Fibroblast of lung (primary cell): ENCODE measurements around the gene MRTFA. TPM values are rescaled to one million over a fixed set of nuclear protein-coding genes. Genes with fewer than 3 reads are reported as not detected.

Source experiments
- DNase-seq, 2 donors: peaks; one replicate each; pipeline versions ENCODE4 v3.0.0 to v3.0.0-alpha.2; 2010; ENCODE audit warnings: low read depth in 2 of 2
- H2AFZ ChIP-seq: 2 replicates; pipeline ENCODE4 v1.5.1; 2012; ENCODE audit warnings: low read length, control low read depth, inconsistent platforms
- H3K27ac ChIP-seq: 2 replicates; pipeline ENCODE4 v1.5.1; 2011; ENCODE audit warnings: low read length, control low read depth; ENCODE audit not compliant: insufficient read depth
- H3K27me3 ChIP-seq: 2 replicates; pipeline ENCODE4 v1.5.1; 2011; ENCODE audit warnings: mild to moderate bottlenecking, low read length; ENCODE audit not compliant: control insufficient read depth, insufficient read depth
- H3K36me3 ChIP-seq: 2 replicates; pipeline ENCODE4 v1.5.1; 2011; ENCODE audit warnings: low read length; ENCODE audit not compliant: control insufficient read depth, insufficient read depth
- H3K4me1 ChIP-seq: 2 replicates; pipeline ENCODE4 v1.5.1; 2011; ENCODE audit warnings: low read length; ENCODE audit not compliant: control insufficient read depth, insufficient read depth; ENCODE audit errors: extremely low read depth
- H3K4me2 ChIP-seq: 2 replicates; pipeline ENCODE4 v1.5.1; 2011; ENCODE audit warnings: low read length, control low read depth; ENCODE audit not compliant: insufficient read depth; ENCODE audit errors: extremely low read depth
- H3K4me3 ChIP-seq, 4 experiments: fragments of 200-600 bp in 1 of 4; sonication (generic) in 1 of 4; replicated peaks in 1 of 4; 2 replicates each; pipeline ENCODE4 v1.5.1; 2011 to 2016; ENCODE audit warnings: low read length in 4 of 4, low read depth in 3 of 4, mild to moderate bottlenecking in 3 of 4, control low read depth in 2 of 4, inconsistent platforms in 1 of 4, mixed read lengths in 1 of 4; ENCODE audit not compliant: insufficient read depth in 1 of 4; ENCODE audit errors: control extremely low read depth in 1 of 4
- H3K79me2 ChIP-seq: 2 replicates; pipeline ENCODE4 v1.5.1; 2012; ENCODE audit warnings: mild to moderate bottlenecking, low read length, inconsistent platforms; ENCODE audit not compliant: control insufficient read depth, insufficient read depth
- H3K9ac ChIP-seq: 2 replicates; pipeline ENCODE4 v1.5.1; 2011; ENCODE audit warnings: mild to moderate bottlenecking, low read length, control low read depth; ENCODE audit not compliant: insufficient read depth
- H3K9me3 ChIP-seq: 2 replicates; pipeline ENCODE4 v1.5.1; 2012; ENCODE audit warnings: low read depth, low read length; ENCODE audit not compliant: control insufficient read depth, insufficient read depth
- H4K20me1 ChIP-seq: 2 replicates; pipeline ENCODE4 v1.5.1; 2011; ENCODE audit warnings: low read length; ENCODE audit not compliant: control insufficient read depth, insufficient read depth; ENCODE audit errors: extremely low read depth
- CTCF ChIP-seq, 2 donors: IDR thresholded peaks in 1 of 2; conservative IDR thresholded peaks in 1 of 2; 1 replicate in 1 of 2; 2 replicates in 1 of 2; pipeline ENCODE4 v1.5.1; 2011 to 2012; ENCODE audit warnings: low read length in 2 of 2, control low read depth in 1 of 2, inconsistent platforms in 1 of 2, low read depth in 1 of 2, mild to moderate bottlenecking in 1 of 2
- EZH2 ChIP-seq: IDR thresholded peaks from 2 replicates; pipeline ENCODE4 v1.5.1; 2012; ENCODE audit warnings: low read length, control low read depth, mild to moderate bottlenecking; ENCODE audit errors: missing control alignments
- polyA plus RNA-seq, 2 donors: library from polyadenylated mRNA; depleted of rRNA in 1 of 2; stranded (reverse) in 1 of 2; unstranded in 1 of 2; fragments of >200 nt; gene quantifications; 2 replicates each; pipeline ENCODE4 v1.2.1, GENCODE V29; 2011 to 2012; ENCODE audit warnings: missing spikeins in 1 of 2
- total RNA-seq: library from RNA; depleted of rRNA; stranded (reverse); fragments of >200 nt; gene quantifications from 2 replicates; pipeline ENCODE4 v1.2.1, GENCODE V29; 2014

MRTFA gene
- total and polyA plus RNA-seq, 2 donors (not counting 1 experiment from before 2014, with no cell fraction given), result 7.6 to 23.0 TPM

DNA sequence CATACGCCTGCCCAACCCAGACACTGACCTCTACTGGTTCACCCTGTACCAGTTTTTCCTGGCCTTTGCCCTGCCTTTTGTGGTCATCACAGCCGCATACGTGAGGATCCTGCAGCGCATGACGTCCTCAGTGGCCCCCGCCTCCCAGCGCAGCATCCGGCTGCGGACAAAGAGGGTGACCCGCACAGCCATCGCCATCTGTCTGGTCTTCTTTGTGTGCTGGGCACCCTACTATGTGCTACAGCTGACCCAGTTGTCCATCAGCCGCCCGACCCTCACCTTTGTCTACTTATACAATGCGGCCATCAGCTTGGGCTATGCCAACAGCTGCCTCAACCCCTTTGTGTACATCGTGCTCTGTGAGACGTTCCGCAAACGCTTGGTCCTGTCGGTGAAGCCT, 44.9 kb upstream of the MRTFA start:
- Histone ChIP-seq H3K4me2 (no peak overlapping the region), H3K9ac (no peak overlapping the region), H3K27ac (no peak overlapping the region), H3K4me1 (peaks cover 8% of the 10 kb centered on the region), H3K9me3 (no peaks in the 10 kb centered on the region), H3K36me3 (no peaks in the 10 kb centered on the region), H4K20me1 (no peaks in the 10 kb centered on the region), H3K27me3 (no peaks in the 10 kb centered on the region), H3K79me2 (no peaks in the 10 kb centered on the region), H2AFZ (no peak overlapping the region), H3K4me3 (no peak overlapping the region)
- TF ChIP-seq EZH2 (no peak), CTCF (conservative IDR thresholded peaks at IDR 0.05 in 1 of 2, IDR thresholded peaks at IDR 0.05 in 1 of 2; ENCODE audit: low read depth in 1 of 2, low read length in 2 of 2) (no peak)
- DNase-seq, result no peak

DNA sequence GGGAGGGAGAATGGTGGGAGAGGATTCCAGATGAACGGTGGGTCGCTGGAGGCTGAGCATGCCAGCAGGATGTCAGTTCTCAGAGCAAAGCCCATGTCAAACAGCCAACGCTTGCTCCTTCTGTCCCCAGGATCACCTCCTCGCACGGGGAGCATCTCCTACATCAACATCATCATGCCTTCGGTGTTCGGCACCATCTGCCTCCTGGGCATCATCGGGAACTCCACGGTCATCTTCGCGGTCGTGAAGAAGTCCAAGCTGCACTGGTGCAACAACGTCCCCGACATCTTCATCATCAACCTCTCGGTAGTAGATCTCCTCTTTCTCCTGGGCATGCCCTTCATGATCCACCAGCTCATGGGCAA, 44.3 kb upstream of the MRTFA start:
- Histone ChIP-seq H3K27me3 (no peaks in the 10 kb centered on the region), H3K27ac (no peak overlapping the region), H3K4me3 (no peak overlapping the region), H3K4me1 (peaks cover 8% of the 10 kb centered on the region), H3K9ac (no peak overlapping the region), H3K9me3 (no peaks in the 10 kb centered on the region), H3K36me3 (no peaks in the 10 kb centered on the region), H2AFZ (no peak overlapping the region), H3K79me2 (no peaks in the 10 kb centered on the region), H3K4me2 (no peak overlapping the region), H4K20me1 (no peaks in the 10 kb centered on the region)
- DNase-seq, result no peak
- TF ChIP-seq EZH2 (no peak), CTCF (conservative IDR thresholded peaks at IDR 0.05 in 1 of 2, IDR thresholded peaks at IDR 0.05 in 1 of 2; ENCODE audit: low read depth in 1 of 2, low read length in 2 of 2) (no peak)

- H3K27ac ChIP-seq, result no peak overlapping the region
- TF ChIP-seq CTCF (conservative IDR thresholded peaks at IDR 0.05 in 1 of 2, IDR thresholded peaks at IDR 0.05 in 1 of 2; ENCODE audit: low read depth in 1 of 2, low read length in 2 of 2), result peak in 1 of 2 donors; percentile 9
- TF ChIP-seq EZH2, result no peak
- H2AFZ ChIP-seq, result no peak overlapping the region
- H3K9me3 ChIP-seq, result no peaks in the 10 kb centered on the region
- no peaks in the 10 kb centered on the region for H3K36me3 ChIP-seq
- no peaks in the 10 kb centered on the region for H4K20me1 ChIP-seq
- H3K4me1 ChIP-seq, result peaks cover 8% of the 10 kb centered on the region
- no peak for DNase-seq
- no peak overlapping the region for H3K9ac ChIP-seq
- no peaks in the 10 kb centered on the region for H3K79me2 ChIP-seq
- H3K4me2 ChIP-seq, result peak overlapping the region; percentile 85
- no peaks in the 10 kb centered on the region for H3K27me3 ChIP-seq
- no peak overlapping the region for H3K4me3 ChIP-seq
Measured at GRCh38 chr22:40679964-40680818, 43.7 kb upstream of the MRTFA start.
